ENCODE measurements around the gene PNMA6E. TPM values are rescaled to one million over a fixed set of nuclear protein-coding genes. Genes with fewer than 3 reads are reported as not detected.

The PNMA6E gene
- polyA plus RNA-seq, 2 of the 4 experiments (the other 2 are of a cell fraction), result not detected

GRCh38 chrX:153378607-153379006, 22.5 kb downstream of the PNMA6E start:
- ChIA-PET CTCF (interaction anchor here (1.3 kb wide), 1 partner anchor 21 kb away, joined by 3 read pairs; no protein-coding TSS in a partner anchor), POLR2A (no interaction called here)
- TF ChIP-seq POLR2A (IDR thresholded peaks at IDR 0.05; ENCODE audit: low read length) (no peak), KDM5A (IDR thresholded peaks at IDR 0.05) (no peak), NR3C1 (IDR thresholded peaks at IDR 0.05) (no peak), ATOH8 (CRISPR knock-in tag; IDR thresholded peaks at IDR 0.05; ENCODE audit: low read depth) (no peak), BHLHE40 (IDR thresholded peaks at IDR 0.05; ENCODE audit: low read depth, low read length) (no peak), E2F6 (IDR thresholded peaks at IDR 0.05; ENCODE audit: borderline replicate concordance, low read depth) (no peak), PBX3 (IDR thresholded peaks at IDR 0.05) (no peak), GATA3 (IDR thresholded peaks at IDR 0.05; ENCODE audit: borderline replicate concordance) (no peak), HOXB5 (CRISPR knock-in tag; IDR thresholded peaks at IDR 0.05) (no peak), MAZ (IDR thresholded peaks at IDR 0.05; ENCODE audit: borderline replicate concordance, low read depth, low read length) (no peak)
- no CpG with 5 or more reads among the region's 4 CpGs for WGBS (ENCODE audit: missing lambda C conversion rate)
- Histone ChIP-seq H3K27ac (no peak overlapping the region), H3K4me1 (no peaks in the 10 kb centered on the region), H3K9me3 (no peaks in the 10 kb centered on the region), H3K4me2 (no peak overlapping the region), H3K4me3 (no peak overlapping the region)
- ATAC-seq (no peak), DNase-seq (ENCODE audit: low read depth in 1 of 2, low spot score in 1 of 2) (no peak), FAIRE-seq (no peak)

- no peak for DNase-seq (ENCODE audit: low read depth in 1 of 2, low spot score in 1 of 2)
- 40% methylated on average over 3 of the region's 3 CpGs for WGBS (ENCODE audit: missing lambda C conversion rate)
- TF ChIP-seq ESRRA (IDR thresholded peaks at IDR 0.05; ENCODE audit: borderline replicate concordance, low read length) (no peak), ZNF302 (CRISPR knock-in tag; IDR thresholded peaks at IDR 0.05) (no peak), EP300 (IDR thresholded peaks at IDR 0.05) (no peak), RFX5 (IDR thresholded peaks at IDR 0.05) (no peak), TP53 (CRISPR knock-in tag; IDR thresholded peaks at IDR 0.05) (no peak), RARB (CRISPR knock-in tag; IDR thresholded peaks at IDR 0.05) (no peak), FOSB (CRISPR knock-in tag; IDR thresholded peaks at IDR 0.05) (no peak), KDM5A (IDR thresholded peaks at IDR 0.05) (no peak), JUN (IDR thresholded peaks at IDR 0.05) (no peak), NPAS2 (CRISPR knock-in tag; IDR thresholded peaks at IDR 0.05; ENCODE audit: borderline replicate concordance) (no peak), RNF2 (IDR thresholded peaks at IDR 0.05; ENCODE audit: borderline replicate concordance, low read depth) (no peak), ZC3H11A (IDR thresholded peaks at IDR 0.05) (no peak), CBX2 (IDR thresholded peaks at IDR 0.05; ENCODE audit: borderline replicate concordance, low read depth) (no peak), HOXB5 (CRISPR knock-in tag; IDR thresholded peaks at IDR 0.05) (no peak), BHLHE40 (IDR thresholded peaks at IDR 0.05; ENCODE audit: low read depth, low read length) (no peak)
- Histone ChIP-seq H3K27ac (no peak overlapping the region), H3K4me2 (no peak overlapping the region), H3K9me3 (no peaks in the 10 kb centered on the region), H3K4me1 (no peaks in the 10 kb centered on the region), H3K4me3 (no peak overlapping the region)
- CTCF ChIA-PET, result interaction anchor here (1.3 kb wide), 1 partner anchor 21 kb away, joined by 3 read pairs; no protein-coding TSS in a partner anchor
- POLR2A ChIA-PET, result no interaction called here
- FAIRE-seq, result no peak
- ATAC-seq, result no peak
These were observed 23.4 kb downstream of the PNMA6E start for GRCh38 chrX:153377727-153378126.

- H3K4me3 ChIP-seq, result no peak overlapping the region
- 50% methylated on average over 1 of the region's 5 CpGs for WGBS (ENCODE audit: missing lambda C conversion rate)
- H3K27ac ChIP-seq, result no peak overlapping the region
- no peak for ATAC-seq
- no peak for DNase-seq (ENCODE audit: low read depth in 1 of 2, low spot score in 1 of 2)
- H3K9me3 ChIP-seq, result no peaks in the 10 kb centered on the region
- no peaks in the 10 kb centered on the region for H3K4me1 ChIP-seq
- FAIRE-seq, result no peak
- TF ChIP-seq TP53 (CRISPR knock-in tag; IDR thresholded peaks at IDR 0.05) (no peak), EHMT2 (IDR thresholded peaks at IDR 0.05; ENCODE audit: low read depth) (no peak), EP300 (IDR thresholded peaks at IDR 0.05) (no peak), RARB (CRISPR knock-in tag; IDR thresholded peaks at IDR 0.05) (no peak), CTCF (IDR thresholded peaks at IDR 0.05) (no peak), RFX5 (IDR thresholded peaks at IDR 0.05) (no peak), SMC3 (IDR thresholded peaks at IDR 0.05) (no peak), CHD2 (IDR thresholded peaks at IDR 0.05; ENCODE audit: low read length, partially characterized antibody) (no peak), BCL3 (IDR thresholded peaks at IDR 0.05) (no peak), RNF2 (IDR thresholded peaks at IDR 0.05; ENCODE audit: borderline replicate concordance, low read depth) (no peak), FOSL2 (IDR thresholded peaks at IDR 0.05) (no peak), FOSL2 (CRISPR knock-in tag; IDR thresholded peaks at IDR 0.05) (no peak), SREBF2 (IDR thresholded peaks at IDR 0.05) (no peak)
- ChIA-PET POLR2A (no interaction called here), CTCF (no interaction called here)
- H3K4me2 ChIP-seq, result no peak overlapping the region
These were observed 25.6 kb downstream of the PNMA6E start for GRCh38 chrX:153375571-153375970.
